HepG2 (cell line): Measurements from ENCODE around the gene B3GALT6. TPM values are rescaled to one million over a fixed set of nuclear protein-coding genes. Genes with fewer than 3 reads are reported as not detected.
A peak's percentile ranks its signal among the peaks of the same experiment; 100 is the strongest.

ENCODE experiments used
- ATAC-seq: fragments of 200-7000 bp; cut with Tn5 transposase; 3 replicates; pipeline ENCODE4 v1.9.1; 2020; ENCODE audit warnings: mild to moderate bottlenecking, moderate library complexity
- BruUV-seq: library from RNA; stranded (reverse); fragments of 400-500 nt; replicated peaks from 2 replicates; lab custom pipeline; 2021; lab: Mats Ljungman, UMichigan
- CTCF ChIA-PET: fragments of 300-600 bp; formaldehyde crosslinking; extraction: SDS; loops from one replicate; lab custom pipeline; 2021; ENCODE audit warnings: low total read pairs, inconsistent platforms, low intra/inter-chr PET ratio; lab: Yijun Ruan, JAX
- POLR2A ChIA-PET: fragments of 350-600 bp; sonication (Branson Sonifier 250); formaldehyde crosslinking; loops from one replicate; lab custom pipeline; 2020; ENCODE audit warnings: antibody characterized with exemption, inconsistent platforms; lab: Yijun Ruan, JAX
- DNase-seq: peaks from one replicate; pipeline ENCODE4 v3.0.0-alpha.2; 2015; ENCODE audit warnings: low spot score
- FAIRE-seq: peaks from 3 replicates; lab custom pipeline; 2011; peaks lifted over from hg19 to GRCh38; lab: Jason Lieb, UNC
- H2AFZ ChIP-seq: one replicate; pipeline ENCODE4 v1.6.1; 2011; ENCODE audit warnings: low read length, inconsistent platforms
- H3K27ac ChIP-seq: fragments of 300-600 bp; 3 replicates; pipeline ENCODE4 v1.8.0; 2011; ENCODE audit warnings: mixed run types, mild to moderate bottlenecking, mixed read lengths, low read length, inconsistent platforms; ENCODE audit not compliant: insufficient read depth; ENCODE audit errors: extremely low read length
- H3K27me3 ChIP-seq, 2 experiments: fragments of 200-600 bp in 1 of 2; 2 replicates in 1 of 2; 3 replicates in 1 of 2; pipeline versions ENCODE4 v1.6.0 to v1.8.0; 2011; ENCODE audit warnings: low read length in 2 of 2, mild to moderate bottlenecking in 2 of 2, moderate library complexity in 2 of 2, inconsistent platforms in 1 of 2; ENCODE audit not compliant: insufficient read depth in 2 of 2, control insufficient read depth in 1 of 2
- H3K36me3 ChIP-seq, 2 experiments: fragments of 200-600 bp in 1 of 2; replicated peaks in 1 of 2; 2 replicates in 1 of 2; 3 replicates in 1 of 2; pipeline versions ENCODE4 v1.5.1 to v1.8.0; 2011; ENCODE audit warnings: low read length in 2 of 2, inconsistent platforms in 1 of 2; ENCODE audit not compliant: insufficient read depth in 2 of 2, control insufficient read depth in 1 of 2
- H3K4me1 ChIP-seq: 2 replicates; pipeline ENCODE4 v1.5.1; 2012; ENCODE audit warnings: low read length, inconsistent platforms; ENCODE audit not compliant: insufficient read depth
- H3K4me2 ChIP-seq: 2 replicates; pipeline ENCODE4 v1.6.0; 2011; ENCODE audit warnings: low read depth, low read length, inconsistent platforms
- H3K4me3 ChIP-seq, 3 experiments: fragments of 200-600 bp in 1 of 3; sonication (generic), shearing (Covaris generic) in 1 of 3; replicated peaks in 1 of 3; 2 replicates each; pipeline ENCODE4 v1.5.1; 2011 to 2016; ENCODE audit warnings: low read length in 3 of 3, inconsistent platforms in 2 of 3, low read depth in 2 of 3, mild to moderate bottlenecking in 2 of 3, control low read depth in 1 of 3, mixed read lengths in 1 of 3; ENCODE audit not compliant: insufficient read depth in 1 of 3
- H3K79me2 ChIP-seq: one replicate; pipeline ENCODE4 v1.6.1; 2011; ENCODE audit warnings: low read length, inconsistent platforms; ENCODE audit not compliant: insufficient read depth
- H3K9ac ChIP-seq: 2 replicates; pipeline ENCODE4 v1.6.0; 2011; ENCODE audit warnings: mild to moderate bottlenecking, low read depth, low read length, inconsistent platforms; ENCODE audit not compliant: insufficient read depth
- H3K9me3 ChIP-seq: 2 replicates; pipeline ENCODE4 v1.5.1; 2012; ENCODE audit warnings: mild to moderate bottlenecking, low read length
- H4K20me1 ChIP-seq: 2 replicates; pipeline ENCODE4 v1.6.0; 2011; ENCODE audit warnings: inconsistent platforms, mild to moderate bottlenecking, low read length, moderate library complexity; ENCODE audit not compliant: insufficient read depth
- ISL2 ChIP-seq: sonication (generic); formaldehyde crosslinking; IDR thresholded peaks from 2 replicates; pipeline ENCODE4 v1.5.0; 2020; ENCODE audit warnings: missing genetic modification reagents
- JUNB ChIP-seq: sonication (generic); formaldehyde crosslinking; IDR thresholded peaks from 2 replicates; pipeline ENCODE4 v1.8.0; 2022; ENCODE audit warnings: missing genetic modification reagents, mild to moderate bottlenecking, borderline replicate concordance
- MEF2D ChIP-seq: sonication (generic); formaldehyde crosslinking; IDR thresholded peaks from 2 replicates; pipeline ENCODE4 v1.5.1; 2020; ENCODE audit warnings: mild to moderate bottlenecking, missing genetic modification reagents
- NCOR1 ChIP-seq: fragments of 200-600 bp; sonication (generic); IDR thresholded peaks from 2 replicates; pipeline ENCODE4 v1.7.0; 2017; ENCODE audit warnings: antibody characterized with exemption, low read length, borderline replicate concordance
- SAP130 ChIP-seq: IDR thresholded peaks from 2 replicates; pipeline ENCODE4 v1.6.1; 2016; ENCODE audit warnings: low read depth
- SP1 ChIP-seq, 2 experiments: fragments of 450-650 bp in 1 of 2; sonication (generic) in 1 of 2; formaldehyde crosslinking in 1 of 2; IDR thresholded peaks; 2 replicates each; pipeline versions ENCODE4 v1.4.0 to v1.6.1; 2016 to 2020; ENCODE audit warnings: missing genetic modification reagents in 1 of 2
- TSC22D2 ChIP-seq: sonication (generic); formaldehyde crosslinking; IDR thresholded peaks from 2 replicates; pipeline ENCODE4 v1.5.1; 2020; ENCODE audit warnings: missing genetic modification reagents, mild to moderate bottlenecking, borderline replicate concordance
- ZFY ChIP-seq: sonication (generic); formaldehyde crosslinking; IDR thresholded peaks from 2 replicates; pipeline ENCODE4 v1.4.0; 2020; ENCODE audit warnings: missing genetic modification reagents
- ZNF550 ChIP-seq: sonication (generic); formaldehyde crosslinking; IDR thresholded peaks from 2 replicates; pipeline ENCODE4 v1.4.0; 2020; ENCODE audit warnings: mild to moderate bottlenecking, missing genetic modification reagents, borderline replicate concordance
- ZNF556 ChIP-seq: sonication (generic); formaldehyde crosslinking; IDR thresholded peaks from 2 replicates; pipeline ENCODE4 v1.4.0; 2020; ENCODE audit warnings: mild to moderate bottlenecking, missing genetic modification reagents, borderline replicate concordance
- ZNF572 ChIP-seq: sonication (generic); formaldehyde crosslinking; IDR thresholded peaks from 2 replicates; pipeline ENCODE4 v1.5.1; 2020; ENCODE audit warnings: mild to moderate bottlenecking, missing genetic modification reagents
- ZNF607 ChIP-seq: sonication (generic); formaldehyde crosslinking; IDR thresholded peaks from 2 replicates; pipeline ENCODE4 v1.5.1; 2020; ENCODE audit warnings: missing genetic modification reagents, mild to moderate bottlenecking, borderline replicate concordance
- ZNF614 ChIP-seq: IDR thresholded peaks from 2 replicates; pipeline ENCODE4 v1.6.1; 2018; ENCODE audit warnings: missing biosample characterization, missing genetic modification reagents, inconsistent platforms, borderline replicate concordance
- WGBS: methylation state at CpG from one replicate; pipeline ENCODE4 v1.1.6; 2017; ENCODE audit warnings: low lambda C conversion rate; 5-methylcytosine and 5-hydroxymethylcytosine counted together
- in situ Hi-C: cut with HindIII; loops from 2 replicates; pipeline ENCODE4 v1.10.0; 2017; ENCODE audit warnings: low pct_unique_long_range_greater_than_20kb; ENCODE audit not compliant: extremely low pct_ligation_motif_present
- intact Hi-C: fragments of 100-400 bp; cut with micrococcal nuclease; formaldehyde crosslinking; loops from one replicate; pipeline ENCODE4 v1.10.0; 2022; ENCODE audit not compliant: unreplicated experiment
- polyA plus RNA-seq, 8 experiments: library from polyadenylated mRNA; depleted of rRNA in 3 of 8; stranded (reverse) in 7 of 8; unstranded in 1 of 8; fragments of >200 nt; fragmentation: Illumina TruSeq in 4 of 8; extraction: Trizol in 4 of 8; gene quantifications; 2 replicates each; pipeline versions ENCODE4 v1.2.1 to v1.2.3, GENCODE V29; 2011 to 2016; ENCODE audit warnings: low read depth in 4 of 8, missing spikeins in 1 of 8, mixed read lengths in 1 of 8; ENCODE audit not compliant: insufficient read depth in 1 of 8
- total RNA-seq, 5 experiments: library from RNA; depleted of rRNA; stranded (reverse); fragments of >200 nt; fragmentation: Illumina TruSeq; extraction: Trizol; gene quantifications; 2 replicates each; pipeline ENCODE4 v1.2.3, GENCODE V29; 2016; ENCODE audit warnings: low read depth in 1 of 5
- TF ChIP-seq, protein P1 (sequence below): sonication (generic); formaldehyde crosslinking; IDR thresholded peaks from 2 replicates; pipeline ENCODE4 v1.4.0; 2020; ENCODE audit warnings: missing genetic modification reagents, mild to moderate bottlenecking, borderline replicate concordance
- TF ChIP-seq, protein P2 (sequence below): sonication (generic); formaldehyde crosslinking; conservative IDR thresholded peaks from 2 replicates; pipeline ENCODE4 v1.4.0; 2020; ENCODE audit warnings: mild to moderate bottlenecking, missing genetic modification reagents, moderate library complexity
- TF ChIP-seq, protein P3 (sequence below): sonication (generic); formaldehyde crosslinking; IDR thresholded peaks from 2 replicates; pipeline ENCODE4 v1.5.0; 2020; ENCODE audit warnings: missing genetic modification reagents

B3GALT6 gene
- total and polyA plus RNA-seq, 2 of the 13 experiments (the other 11 are each of a cell fraction or from before 2014, with no cell fraction given), result 3.9 to 14.2 TPM

DNA sequence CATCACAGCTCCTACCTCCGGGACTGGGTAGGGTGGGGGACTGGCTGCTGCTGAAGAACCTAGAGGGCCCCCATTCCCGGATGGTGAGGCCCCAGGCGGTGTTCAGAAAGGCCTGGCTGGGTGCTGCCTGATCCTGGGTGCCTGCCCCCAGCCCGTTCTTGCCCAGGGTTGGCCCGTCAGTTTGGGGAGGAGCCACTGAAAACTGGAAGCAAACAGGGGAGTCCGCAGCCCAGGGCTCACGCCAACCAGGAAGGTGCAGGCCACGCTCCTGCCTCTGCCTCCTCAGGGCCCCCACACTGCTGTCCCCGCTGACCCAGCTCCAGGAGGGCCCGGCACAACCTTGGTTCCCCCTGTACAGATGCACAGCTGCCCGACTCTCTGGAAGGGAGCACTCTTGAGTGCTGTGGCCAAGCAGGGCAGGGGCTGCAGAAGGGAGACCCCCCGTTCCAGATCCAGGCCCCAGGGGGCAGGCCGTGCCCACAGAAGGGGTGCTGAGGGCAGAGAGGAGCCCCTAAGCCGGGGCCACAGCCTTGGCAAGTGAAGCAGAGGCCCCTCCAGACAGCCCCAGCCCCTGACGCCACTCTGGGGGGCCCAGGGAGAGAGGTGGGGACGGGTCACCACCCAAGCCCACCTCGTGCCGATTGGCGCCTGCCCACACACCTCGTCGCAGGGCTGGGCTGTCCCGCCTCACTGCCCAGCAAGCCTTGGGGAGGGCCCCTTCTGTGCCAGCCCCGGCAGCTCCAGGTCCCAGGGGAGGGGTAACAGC is 9.0 kb downstream of the B3GALT6 start:
- POLR2A ChIA-PET, result no interaction called here
- peak overlapping the region; percentile 60 for H3K9ac ChIP-seq
- H3K9me3 ChIP-seq, result no peaks in the 10 kb centered on the region
- H3K79me2 ChIP-seq, result no peaks in the 10 kb centered on the region
- no peak for FAIRE-seq
- H4K20me1 ChIP-seq, result no peaks in the 10 kb centered on the region
- ATAC-seq, result peak; percentile 22
- H3K27ac ChIP-seq, result no peak overlapping the region
- H2AFZ ChIP-seq, result no peak overlapping the region
- CTCF ChIA-PET, result no interaction called here
- in situ Hi-C loops, result no loop called here
- H3K4me3 ChIP-seq, result peak overlapping the region; percentile 39 to 72 (median 56)
- peaks cover 59% of the 10 kb centered on the region for H3K4me1 ChIP-seq
- no peaks in the 10 kb centered on the region for H3K36me3 ChIP-seq
- H3K4me2 ChIP-seq, result peak overlapping the region; percentile 80
- DNase-seq, result peak; percentile 46
- intact Hi-C loops, result no loop called here
- WGBS, result 0% methylated on average over 1 of the region's 23 CpGs
- H3K27me3 ChIP-seq, result no peaks in the 10 kb centered on the region; a peak in 1 of 5 replicates
- no TSS peak for BruUV-seq
- no peak for TF ChIP-seq TSC22D2 (CRISPR knock-in tag)
- TF ChIP-seq ISL2, result no peak
- peak; percentile 70 for TF ChIP-seq ZFY (CRISPR knock-in tag)
- TF ChIP-seq ZNF614 (CRISPR knock-in tag), result no peak
- no peak for TF ChIP-seq ZNF607 (CRISPR knock-in tag)
- no peak for TF ChIP-seq ZNF556 (CRISPR knock-in tag)
- no peak for TF ChIP-seq ZNF550 (CRISPR knock-in tag)
- TF ChIP-seq MEF2D, result no peak
- no peak for TF ChIP-seq JUNB (CRISPR knock-in tag)
- TF ChIP-seq NCOR1, result no peak
- no peak for TF ChIP-seq SP1 (IDR thresholded peaks at IDR 0.05)
- no peak for TF ChIP-seq SP1 (CRISPR knock-in tag; IDR thresholded peaks at IDR 0.05)
- peak; percentile 74 for TF ChIP-seq SAP130 (CRISPR knock-in tag)
- TF ChIP-seq, protein P1, sequence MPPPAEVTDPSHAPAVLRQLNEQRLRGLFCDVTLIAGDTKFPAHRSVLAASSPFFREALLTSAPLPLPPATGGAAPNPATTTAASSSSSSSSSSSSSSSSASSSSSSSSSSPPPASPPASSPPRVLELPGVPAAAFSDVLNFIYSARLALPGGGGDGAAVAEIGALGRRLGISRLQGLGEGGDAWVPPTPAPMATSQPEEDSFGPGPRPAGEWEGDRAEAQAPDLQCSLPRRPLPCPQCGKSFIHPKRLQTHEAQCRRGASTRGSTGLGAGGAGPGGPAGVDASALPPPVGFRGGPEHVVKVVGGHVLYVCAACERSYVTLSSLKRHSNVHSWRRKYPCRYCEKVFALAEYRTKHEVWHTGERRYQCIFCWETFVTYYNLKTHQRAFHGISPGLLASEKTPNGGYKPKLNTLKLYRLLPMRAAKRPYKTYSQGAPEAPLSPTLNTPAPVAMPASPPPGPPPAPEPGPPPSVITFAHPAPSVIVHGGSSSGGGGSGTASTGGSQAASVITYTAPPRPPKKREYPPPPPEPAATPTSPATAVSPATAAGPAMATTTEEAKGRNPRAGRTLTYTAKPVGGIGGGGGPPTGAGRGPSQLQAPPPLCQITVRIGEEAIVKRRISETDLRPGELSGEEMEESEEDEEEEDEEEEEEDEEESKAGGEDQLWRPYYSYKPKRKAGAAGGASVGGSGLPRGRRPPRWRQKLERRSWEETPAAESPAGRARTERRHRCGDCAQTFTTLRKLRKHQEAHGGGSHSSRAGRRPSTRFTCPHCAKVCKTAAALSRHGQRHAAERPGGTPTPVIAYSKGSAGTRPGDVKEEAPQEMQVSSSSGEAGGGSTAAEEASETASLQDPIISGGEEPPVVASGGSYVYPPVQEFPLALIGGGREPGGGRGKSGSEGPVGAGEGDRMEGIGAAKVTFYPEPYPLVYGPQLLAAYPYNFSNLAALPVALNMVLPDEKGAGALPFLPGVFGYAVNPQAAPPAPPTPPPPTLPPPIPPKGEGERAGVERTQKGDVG (CRISPR knock-in tag), result 0 out of 2 replicates have a peak, but pooled peaks have one; percentile 23
- TF ChIP-seq, protein P2, sequence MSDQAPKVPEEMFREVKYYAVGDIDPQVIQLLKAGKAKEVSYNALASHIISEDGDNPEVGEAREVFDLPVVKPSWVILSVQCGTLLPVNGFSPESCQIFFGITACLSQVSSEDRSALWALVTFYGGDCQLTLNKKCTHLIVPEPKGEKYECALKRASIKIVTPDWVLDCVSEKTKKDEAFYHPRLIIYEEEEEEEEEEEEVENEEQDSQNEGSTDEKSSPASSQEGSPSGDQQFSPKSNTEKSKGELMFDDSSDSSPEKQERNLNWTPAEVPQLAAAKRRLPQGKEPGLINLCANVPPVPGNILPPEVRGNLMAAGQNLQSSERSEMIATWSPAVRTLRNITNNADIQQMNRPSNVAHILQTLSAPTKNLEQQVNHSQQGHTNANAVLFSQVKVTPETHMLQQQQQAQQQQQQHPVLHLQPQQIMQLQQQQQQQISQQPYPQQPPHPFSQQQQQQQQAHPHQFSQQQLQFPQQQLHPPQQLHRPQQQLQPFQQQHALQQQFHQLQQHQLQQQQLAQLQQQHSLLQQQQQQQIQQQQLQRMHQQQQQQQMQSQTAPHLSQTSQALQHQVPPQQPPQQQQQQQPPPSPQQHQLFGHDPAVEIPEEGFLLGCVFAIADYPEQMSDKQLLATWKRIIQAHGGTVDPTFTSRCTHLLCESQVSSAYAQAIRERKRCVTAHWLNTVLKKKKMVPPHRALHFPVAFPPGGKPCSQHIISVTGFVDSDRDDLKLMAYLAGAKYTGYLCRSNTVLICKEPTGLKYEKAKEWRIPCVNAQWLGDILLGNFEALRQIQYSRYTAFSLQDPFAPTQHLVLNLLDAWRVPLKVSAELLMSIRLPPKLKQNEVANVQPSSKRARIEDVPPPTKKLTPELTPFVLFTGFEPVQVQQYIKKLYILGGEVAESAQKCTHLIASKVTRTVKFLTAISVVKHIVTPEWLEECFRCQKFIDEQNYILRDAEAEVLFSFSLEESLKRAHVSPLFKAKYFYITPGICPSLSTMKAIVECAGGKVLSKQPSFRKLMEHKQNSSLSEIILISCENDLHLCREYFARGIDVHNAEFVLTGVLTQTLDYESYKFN (CRISPR knock-in tag), result 0 out of 2 replicates have a peak, but pooled peaks have one; percentile 30
- TF ChIP-seq, protein P3, sequence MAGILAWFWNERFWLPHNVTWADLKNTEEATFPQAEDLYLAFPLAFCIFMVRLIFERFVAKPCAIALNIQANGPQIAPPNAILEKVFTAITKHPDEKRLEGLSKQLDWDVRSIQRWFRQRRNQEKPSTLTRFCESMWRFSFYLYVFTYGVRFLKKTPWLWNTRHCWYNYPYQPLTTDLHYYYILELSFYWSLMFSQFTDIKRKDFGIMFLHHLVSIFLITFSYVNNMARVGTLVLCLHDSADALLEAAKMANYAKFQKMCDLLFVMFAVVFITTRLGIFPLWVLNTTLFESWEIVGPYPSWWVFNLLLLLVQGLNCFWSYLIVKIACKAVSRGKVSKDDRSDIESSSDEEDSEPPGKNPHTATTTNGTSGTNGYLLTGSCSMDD (CRISPR knock-in tag), result no peak
- peak; percentile 46; the same call in 1 of the 2 replicates for TF ChIP-seq ZNF572
